HG02798 (cell line): ENCODE measurements around the gene CGREF1.
"Not testable (repeated sequence)": the region's sequence is repeated elsewhere in the genome, so short reads cannot be mapped to it uniquely, and the experiment has no call there.

ENCODE experiments used
- ATAC-seq: cut with Tn5 transposase; IDR thresholded peaks from one replicate; pipeline ENCODE4 v1.9.1; 2021; ENCODE audit warnings: mild to moderate bottlenecking; ENCODE audit not compliant: unreplicated experiment, poor library complexity

Gene CGREF1

DNA sequence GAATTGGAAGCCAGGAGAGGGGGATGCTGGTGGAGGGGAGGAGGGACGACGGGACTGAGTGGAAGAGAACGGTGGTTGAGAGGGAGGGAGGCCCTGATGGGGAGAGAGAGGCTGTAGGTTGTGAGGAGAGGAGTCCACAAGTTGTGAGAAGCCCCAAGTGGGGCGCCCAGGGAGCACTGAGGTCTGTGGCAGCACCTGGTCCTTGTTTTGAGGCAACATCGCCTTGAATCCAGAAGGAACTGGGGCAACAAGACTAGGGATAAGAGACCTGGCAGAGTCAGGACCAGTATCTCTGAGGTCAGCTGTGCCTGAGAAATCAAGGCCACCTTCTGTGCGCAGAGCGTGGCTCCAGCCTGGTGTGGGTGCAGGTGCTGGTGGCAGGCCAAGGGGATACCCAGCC, 19.2 kb upstream of the CGREF1 start:
- ATAC-seq, result no peak

DNA sequence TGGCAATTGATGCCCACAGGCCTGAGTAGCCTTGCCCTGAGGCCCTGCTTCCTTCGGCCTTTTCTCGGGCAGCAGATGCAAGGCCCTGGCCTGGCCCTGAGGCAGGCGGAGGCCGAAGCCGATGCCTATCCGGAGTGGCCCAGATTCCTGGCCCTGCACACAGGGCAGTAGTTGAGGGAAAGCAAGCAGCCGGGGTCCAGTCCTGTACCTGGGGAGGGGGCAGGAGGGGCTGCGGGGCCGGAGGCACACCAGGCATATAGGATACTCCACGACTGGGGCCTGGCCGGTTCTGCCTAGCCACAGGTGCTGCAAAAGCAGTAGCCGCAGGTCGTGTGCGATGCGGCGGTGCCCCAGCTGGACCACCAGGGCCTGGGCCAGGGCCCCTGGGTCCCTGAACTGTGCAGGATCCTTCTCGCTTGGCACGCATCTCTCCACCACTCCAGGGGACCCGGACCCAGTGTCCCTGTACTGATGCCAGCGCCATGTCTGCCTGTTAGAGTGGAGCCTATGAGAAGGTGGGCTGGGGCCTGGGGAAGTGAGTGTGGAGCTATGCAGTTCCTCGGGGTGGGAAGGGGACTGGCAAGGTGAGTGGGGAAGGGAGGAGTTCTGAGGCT, 18.5 kb upstream of the CGREF1 start:
- no peak for ATAC-seq

DNA sequence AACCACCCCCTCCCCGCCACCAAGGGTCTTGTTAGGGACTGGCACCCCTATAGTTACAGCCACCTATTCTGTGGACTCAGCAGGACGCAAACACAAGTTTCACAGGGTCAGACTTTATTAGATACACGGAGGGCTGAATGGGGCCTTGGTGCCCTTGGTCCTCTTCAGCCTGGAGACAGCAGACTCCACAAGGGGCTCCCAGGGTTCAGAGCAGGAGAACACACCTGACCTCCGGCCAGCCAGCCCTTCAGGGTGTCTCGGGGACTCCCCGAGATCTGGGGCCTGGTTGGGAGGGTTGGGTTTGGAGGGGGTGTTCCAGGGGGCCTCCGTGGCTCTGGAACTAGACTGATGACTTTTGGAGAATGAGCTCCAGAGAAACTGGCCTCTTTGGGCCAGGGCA, 17.8 kb upstream of the CGREF1 start:
- ATAC-seq, result no peak

GRCh38 chr2:27135478-27135955, 16.6 kb upstream of the CGREF1 start:
- ATAC-seq, result no peak

GRCh38 chr2:27134781-27135477, 16.0 kb upstream of the CGREF1 start:
- ATAC-seq, result no peak

GRCh38 chr2:27133905-27134780, 15.2 kb upstream of the CGREF1 start, which contains the start of gene PREB:
TSS of gene PREB (minus strand) at chr2:27134636. CDS start at chr2:27134421, 215 bp downstream.
- peak; percentile 93 for ATAC-seq

DNA sequence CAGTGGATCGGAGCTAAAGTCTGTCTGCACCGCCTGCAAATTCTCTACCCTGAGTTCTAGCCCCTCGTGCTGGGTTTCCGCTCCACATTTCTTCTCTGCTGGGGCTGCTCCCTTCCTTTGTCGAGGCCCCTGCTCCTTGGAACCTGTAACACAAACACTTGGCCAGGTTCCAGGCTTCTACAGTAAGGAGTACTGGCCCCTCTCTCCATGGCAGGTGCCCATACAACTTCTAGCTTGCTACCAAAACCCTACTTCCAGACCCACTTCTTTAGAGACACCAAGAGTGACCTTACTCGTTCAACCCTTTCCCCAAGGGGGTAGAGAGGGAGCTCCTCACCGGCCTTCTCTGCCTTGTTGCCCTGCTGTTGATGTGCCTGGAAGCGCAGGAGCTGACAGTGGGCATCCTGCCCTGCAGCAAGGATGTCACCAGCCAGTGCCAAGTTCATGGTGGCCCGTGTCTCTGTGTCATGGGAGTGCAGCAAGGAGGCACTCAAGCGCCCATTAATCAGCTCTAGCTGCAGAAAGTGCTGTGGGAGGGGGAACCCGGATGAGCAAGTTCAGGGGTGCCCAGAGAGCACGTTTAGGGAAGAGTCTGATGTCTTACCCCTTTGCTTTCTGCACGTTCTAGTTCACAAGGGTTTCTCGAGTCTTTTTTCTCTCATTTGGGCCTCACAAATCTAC, 14.4 kb upstream of the CGREF1 start:
- ATAC-seq, result no peak

GRCh38 chr2:27131429-27131828, 12.5 kb upstream of the CGREF1 start:
- ATAC-seq, result no peak

DNA sequence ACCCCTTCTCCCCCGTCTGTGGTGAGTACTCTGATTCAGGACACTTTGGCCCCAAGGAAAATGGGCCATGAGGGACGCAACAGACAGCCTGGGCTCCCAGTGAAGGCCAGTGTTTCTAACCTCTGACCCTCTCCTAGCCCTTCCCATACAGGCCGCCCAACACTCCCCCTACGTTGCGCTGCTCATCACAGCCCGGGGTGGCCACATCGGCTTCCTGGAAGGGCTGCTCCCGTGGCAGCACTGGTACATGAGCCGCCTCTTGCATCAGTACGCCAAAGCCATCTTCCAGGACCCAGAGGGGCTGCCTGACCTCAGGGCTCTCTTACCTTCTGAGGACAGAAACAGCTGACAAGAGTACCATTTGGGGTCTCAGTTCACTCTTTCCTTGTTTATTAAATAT, 11.5 kb upstream of the CGREF1 start:
- ATAC-seq, result no peak

GRCh38 chr2:27128668-27129571, 10.0 kb upstream of the CGREF1 start:
- no peak for ATAC-seq

DNA sequence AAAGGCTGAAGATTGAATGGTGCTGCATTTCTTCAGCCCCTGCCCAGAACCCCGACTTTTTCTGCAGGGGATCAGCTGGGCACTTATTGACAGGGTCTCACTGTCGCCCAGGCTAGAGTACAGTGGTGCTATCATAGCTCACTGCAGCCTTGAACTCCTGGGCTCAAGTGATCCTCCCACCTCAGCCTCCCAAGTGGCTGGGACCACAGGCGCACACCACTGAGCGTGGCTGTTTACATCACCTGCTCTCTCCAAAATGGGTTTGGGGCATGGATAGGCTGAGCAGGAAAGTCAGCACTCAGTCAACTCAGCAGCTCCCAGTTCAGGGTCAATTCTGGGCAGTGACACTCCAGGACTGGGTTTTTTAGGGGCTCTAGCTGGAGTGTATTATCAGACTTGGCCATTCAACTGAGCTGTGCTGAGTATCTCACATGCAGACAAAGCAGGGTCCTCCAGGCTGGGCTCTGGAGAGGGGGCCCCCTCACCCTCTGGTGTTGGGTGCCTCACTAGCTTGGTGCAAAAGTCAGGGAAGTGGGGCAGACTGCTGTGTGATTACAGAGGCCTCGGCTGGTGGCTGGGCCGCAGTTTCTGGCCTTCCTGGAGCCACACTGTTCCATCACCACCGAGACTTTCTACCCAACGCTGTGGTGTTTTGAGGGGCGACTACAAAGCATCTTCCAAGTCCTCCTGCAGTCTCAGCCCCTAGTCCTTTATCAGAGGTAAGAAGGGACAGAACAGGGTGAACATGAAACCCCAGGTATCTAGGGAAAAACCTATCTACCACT, 9.1 kb upstream of the CGREF1 start:
- ATAC-seq, result no peak

- ATAC-seq, result no peak
Measured at GRCh38 chr2:27126252-27126710, 7.4 kb upstream of the CGREF1 start.

DNA sequence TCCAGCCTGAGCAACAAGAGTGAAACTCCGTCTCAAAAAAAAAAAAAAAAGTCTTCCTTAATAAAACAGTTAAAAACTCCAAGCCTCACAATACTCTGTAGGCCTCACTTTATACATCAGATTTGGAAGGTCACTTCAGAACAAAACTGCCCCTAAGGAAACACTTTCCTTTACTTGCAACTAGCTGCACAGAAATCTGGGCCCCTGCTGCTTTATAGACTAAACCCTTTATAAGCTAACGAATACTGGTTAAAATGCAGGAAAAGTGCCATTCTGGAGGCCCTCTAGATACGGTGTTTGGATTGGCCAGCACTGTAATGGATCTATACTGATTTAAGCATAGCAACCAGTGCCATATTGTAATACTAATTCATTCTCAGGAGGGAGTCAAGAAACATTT, 6.2 kb upstream of the CGREF1 start:
- no peak for ATAC-seq

- ATAC-seq, result peak; percentile 61
Measured at GRCh38 chr2:27123302-27124150, 4.6 kb upstream of the CGREF1 start, which contains the start of gene ABHD1. TSS of gene ABHD1 (plus strand) at chr2:27123815. CDS start at chr2:27123949, 134 bp downstream.

GRCh38 chr2:27122791-27123190, 3.9 kb upstream of the CGREF1 start:
- ATAC-seq, result no peak

DNA sequence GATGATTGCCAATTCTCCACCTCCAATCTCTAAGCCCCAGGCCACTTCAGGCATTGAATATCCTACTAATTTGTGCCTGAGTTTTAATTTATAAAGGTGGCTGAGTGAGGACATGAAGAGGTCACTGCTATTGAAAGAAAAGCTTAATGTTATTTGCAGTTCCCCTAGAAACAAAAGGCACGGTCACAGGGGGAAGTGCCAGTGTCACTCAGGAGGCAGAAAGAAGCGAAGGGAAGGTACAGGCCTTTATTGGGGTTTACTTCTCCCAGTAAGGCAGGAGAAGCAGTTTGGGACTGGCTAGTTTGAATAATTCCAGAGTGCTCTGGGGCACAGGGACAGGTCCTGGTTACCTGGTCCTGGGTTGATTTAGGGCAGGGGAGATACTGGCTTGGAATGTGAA, 3.0 kb upstream of the CGREF1 start:
- no peak for ATAC-seq

DNA sequence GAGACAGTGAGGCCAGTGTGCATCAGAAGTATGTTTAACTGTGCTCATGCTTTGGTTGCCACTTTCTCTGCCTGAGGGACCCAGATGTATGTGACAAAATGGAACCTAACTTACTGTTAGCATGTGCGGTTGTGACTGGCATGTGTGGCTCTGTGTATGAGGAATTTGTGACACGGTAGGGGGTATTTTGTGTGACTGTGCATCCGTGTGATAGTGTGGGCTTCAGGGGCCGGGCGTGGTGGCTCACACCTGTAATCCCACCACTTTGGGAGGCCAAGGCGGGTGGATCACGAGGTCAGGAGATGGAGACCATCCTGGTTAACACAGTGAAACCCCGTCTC, 372 bp upstream of the CGREF1 start:
- not testable (repeated sequence) for ATAC-seq
